ENCODE measurements around the gene FAF1.

DNA sequence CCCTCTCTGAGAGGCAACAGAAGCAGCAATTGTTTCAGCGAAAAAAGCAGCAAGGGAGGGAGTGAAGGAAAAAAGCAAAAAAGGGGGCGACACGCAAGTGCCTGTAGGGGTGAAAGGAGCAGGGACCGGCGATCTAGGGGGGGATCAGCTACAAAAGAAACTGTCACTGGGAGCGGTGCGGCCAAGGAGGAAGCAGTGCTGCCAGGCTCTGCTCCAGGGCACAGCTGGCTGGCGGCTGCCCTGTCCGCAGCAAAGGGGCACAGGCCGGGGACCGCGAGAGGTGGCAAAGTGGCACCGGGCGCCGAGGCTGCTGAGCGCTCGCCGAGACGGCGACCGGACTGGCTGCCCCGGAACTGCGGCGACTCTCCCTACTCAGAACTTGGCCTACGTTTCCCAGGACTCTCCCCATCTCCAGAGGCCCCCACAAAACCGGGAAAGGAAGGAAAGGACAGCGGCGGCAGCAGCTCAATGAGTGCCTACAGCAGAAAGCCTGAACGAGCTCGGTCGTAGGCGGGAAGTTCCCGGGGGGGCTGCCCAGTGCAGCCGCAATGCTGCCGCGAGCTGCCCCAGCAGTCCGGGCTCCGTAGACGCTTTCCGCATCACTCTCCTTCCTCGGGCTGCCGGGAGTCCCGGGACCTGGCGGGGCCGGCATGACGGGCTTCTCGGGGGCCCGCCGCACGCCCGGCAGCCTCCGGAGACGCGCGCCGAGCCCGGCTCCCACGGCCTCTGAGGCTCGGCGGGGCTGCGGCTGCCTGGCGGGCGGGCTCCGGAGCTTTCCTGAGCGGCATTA lies 8.9 kb upstream of the FAF1 start:
- no peak for TF ChIP-seq POLR2A (IDR thresholded peaks at IDR 0.05)
- TF ChIP-seq, protein P1, sequence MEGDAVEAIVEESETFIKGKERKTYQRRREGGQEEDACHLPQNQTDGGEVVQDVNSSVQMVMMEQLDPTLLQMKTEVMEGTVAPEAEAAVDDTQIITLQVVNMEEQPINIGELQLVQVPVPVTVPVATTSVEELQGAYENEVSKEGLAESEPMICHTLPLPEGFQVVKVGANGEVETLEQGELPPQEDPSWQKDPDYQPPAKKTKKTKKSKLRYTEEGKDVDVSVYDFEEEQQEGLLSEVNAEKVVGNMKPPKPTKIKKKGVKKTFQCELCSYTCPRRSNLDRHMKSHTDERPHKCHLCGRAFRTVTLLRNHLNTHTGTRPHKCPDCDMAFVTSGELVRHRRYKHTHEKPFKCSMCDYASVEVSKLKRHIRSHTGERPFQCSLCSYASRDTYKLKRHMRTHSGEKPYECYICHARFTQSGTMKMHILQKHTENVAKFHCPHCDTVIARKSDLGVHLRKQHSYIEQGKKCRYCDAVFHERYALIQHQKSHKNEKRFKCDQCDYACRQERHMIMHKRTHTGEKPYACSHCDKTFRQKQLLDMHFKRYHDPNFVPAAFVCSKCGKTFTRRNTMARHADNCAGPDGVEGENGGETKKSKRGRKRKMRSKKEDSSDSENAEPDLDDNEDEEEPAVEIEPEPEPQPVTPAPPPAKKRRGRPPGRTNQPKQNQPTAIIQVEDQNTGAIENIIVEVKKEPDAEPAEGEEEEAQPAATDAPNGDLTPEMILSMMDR (IDR thresholded peaks at IDR 0.05), result no peak
